ENCODE data around the gene BCL2L1. TPM values are rescaled to one million over a fixed set of nuclear protein-coding genes. Genes with fewer than 3 reads are reported as not detected.
"Not testable (repeated sequence)": the region's sequence is repeated elsewhere in the genome, so short reads cannot be mapped to it uniquely, and the experiment has no call there.

BCL2L1 gene
- total RNA-seq, 8 experiments from 2014 or later = 23.8 to 80.9 (median 37.7) TPM

GRCh38 chr20:31630187-31630790, 92.4 kb downstream of the BCL2L1 start:
- H3K27ac ChIP-seq = no peak overlapping the region
- H3K4me3 ChIP-seq = no peak overlapping the region
- WGBS, 10 experiments = 60 to 93% (median 80%) methylated on average over 1 to 2 of the region's 2 CpGs; no CpG with 5 or more reads in 5 of the 10 experiments
- ATAC-seq (replicated peaks in 6 of 8) = no peak
- in situ Hi-C loops (cut with MboI; ENCODE audit: low pct_unique_long_range_greater_than_20kb in 2 of 9, low sequenced_read_pairs in 9 of 9, unreplicated experiment in 9 of 9) = loop anchor here in 1 of 9 experiments (10.0 kb wide), 1 partner anchor 95 kb away; the partner anchor contains the start of gene BCL2L1
- H3K4me1 ChIP-seq (replicated peaks in 1 of 2) = no peaks in the 10 kb centered on the region

GRCh38 chr20:31628057-31628456, 94.6 kb downstream of the BCL2L1 start:
- H3K4me1 ChIP-seq (replicated peaks in 1 of 2); in situ Hi-C loops (cut with MboI; ENCODE audit: low pct_unique_long_range_greater_than_20kb in 2 of 9, low sequenced_read_pairs in 9 of 9, unreplicated experiment in 9 of 9); ATAC-seq (replicated peaks in 6 of 8); H3K27ac ChIP-seq; H3K4me3 ChIP-seq: not testable (repeated sequence)
- 67% methylated on average over 1 of the region's 2 CpGs; no CpG with 5 or more reads in 9 of the 10 experiments for WGBS, 10 experiments

GRCh38 chr20:31626534-31626933, 96.1 kb downstream of the BCL2L1 start:
- H3K4me3 ChIP-seq; H3K27ac ChIP-seq; in situ Hi-C loops (cut with MboI; ENCODE audit: low pct_unique_long_range_greater_than_20kb in 2 of 9, low sequenced_read_pairs in 9 of 9, unreplicated experiment in 9 of 9); ATAC-seq (replicated peaks in 6 of 8); H3K4me1 ChIP-seq (replicated peaks in 1 of 2): not testable (repeated sequence)
- 53 to 100% (median 85%) methylated on average over 2 to 8 of the region's 8 CpGs for WGBS, 10 experiments

GRCh38 chr20:31623123-31623505, 99.6 kb downstream of the BCL2L1 start:
- H3K4me1 ChIP-seq (replicated peaks in 1 of 2); in situ Hi-C loops (cut with MboI; ENCODE audit: low pct_unique_long_range_greater_than_20kb in 2 of 9, low sequenced_read_pairs in 9 of 9, unreplicated experiment in 9 of 9); ATAC-seq (replicated peaks in 6 of 8); H3K4me3 ChIP-seq; H3K27ac ChIP-seq: not testable (repeated sequence)
- WGBS, 10 experiments = 90 to 100% (median 95%) methylated on average over 1 to 6 of the region's 6 CpGs; no CpG with 5 or more reads in 6 of the 10 experiments

DNA sequence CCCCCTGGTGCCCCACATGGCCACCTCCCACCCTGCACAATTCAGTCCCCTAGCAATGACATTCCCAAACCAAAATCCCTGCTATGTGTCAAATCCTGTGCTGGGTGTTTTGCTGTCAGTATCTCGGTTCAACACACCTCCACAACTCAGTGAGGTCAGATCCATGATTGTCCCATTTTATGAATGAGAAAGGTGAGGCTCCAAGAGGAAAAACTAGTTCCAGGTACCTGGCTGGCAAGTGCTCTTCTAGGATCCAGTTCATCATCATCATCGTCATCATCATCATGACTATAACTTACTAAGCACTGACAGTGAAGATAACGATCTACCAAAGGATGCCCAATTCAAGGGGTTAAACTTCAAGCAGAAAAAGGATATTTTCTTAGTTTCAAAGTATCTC, 102.4 kb downstream of the BCL2L1 start:
- Histone ChIP-seq H3K27ac (no peak overlapping the region), H3K4me1 (replicated peaks in 1 of 2) (no peaks in the 10 kb centered on the region), H3K4me3 (no peak overlapping the region)
- WGBS, 10 experiments = 25 to 92% (median 75%) methylated on average over 1 to 3 of the region's 3 CpGs; no CpG with 5 or more reads in 5 of the 10 experiments
- in situ Hi-C loops (cut with MboI; ENCODE audit: low pct_unique_long_range_greater_than_20kb in 2 of 9, low sequenced_read_pairs in 9 of 9, unreplicated experiment in 9 of 9) = no loop called here
- no peak for ATAC-seq (replicated peaks in 6 of 8)

- no peaks in the 10 kb centered on the region for H3K4me1 ChIP-seq (replicated peaks in 1 of 2)
- in situ Hi-C loops (cut with MboI; ENCODE audit: low pct_unique_long_range_greater_than_20kb in 2 of 9, low sequenced_read_pairs in 9 of 9, unreplicated experiment in 9 of 9) = loop anchor here in 4 of 9 experiments (5.0 to 10.0 kb wide), 2 partner anchors 53 to 55 kb away; no protein-coding TSS in a partner anchor
- WGBS, 10 experiments = 67 to 100% (median 81%) methylated on average over 1 to 6 of the region's 6 CpGs; no CpG with 5 or more reads in 1 of the 10 experiments
- no peak for ATAC-seq (replicated peaks in 6 of 8)
- H3K27ac ChIP-seq = no peak overlapping the region
- H3K4me3 ChIP-seq = no peak overlapping the region
Measured at GRCh38 chr20:31617432-31618104, 105.1 kb downstream of the BCL2L1 start.

- H3K27ac ChIP-seq = no peak overlapping the region
- in situ Hi-C loops (cut with MboI; ENCODE audit: low pct_unique_long_range_greater_than_20kb in 2 of 9, low sequenced_read_pairs in 9 of 9, unreplicated experiment in 9 of 9) = loop anchor here in 4 of 9 experiments (5.0 to 10.0 kb wide), 2 partner anchors 51 to 53 kb away; no protein-coding TSS in a partner anchor
- no peak overlapping the region for H3K4me3 ChIP-seq
- ATAC-seq (replicated peaks in 6 of 8) = no peak
- WGBS, 10 experiments = 43 to 100% (median 85%) methylated on average over 1 to 7 of the region's 8 CpGs; no CpG with 5 or more reads in 1 of the 10 experiments
- H3K4me1 ChIP-seq (replicated peaks in 1 of 2) = no peaks in the 10 kb centered on the region
Measured at GRCh38 chr20:31615416-31615815, 107.3 kb downstream of the BCL2L1 start.

Other genes with a start within 250 kb of the BCL2L1 start
- not detected for gene DEFB124, start 247.7 kb downstream of the BCL2L1 start, total RNA-seq
- gene REM1, start 247.6 kb downstream of the BCL2L1 start, total RNA-seq = under 1 TPM in 5 of 8 experiments, not detected in 3; 0.09 to 0.33 (median 0.13) TPM
- 100 to 1,000 TPM in 3 of 8 experiments, 10 to 100 TPM in 5; 41.7 to 148 (median 90.5) TPM for gene HM13, start 208.4 kb downstream of the BCL2L1 start, total RNA-seq
- 10 to 100 TPM; 10.0 to 64.5 (median 19.6) TPM for gene ID1, start 117.6 kb downstream of the BCL2L1 start, total RNA-seq
- not detected for gene COX4I2, start 85.0 kb downstream of the BCL2L1 start, total RNA-seq
- gene TPX2, start 16.4 kb upstream of the BCL2L1 start, total RNA-seq = 10 to 100 TPM in 3 of 8 experiments, 1 to 10 TPM in 5; 1.1 to 75.3 (median 6.1) TPM
- gene MYLK2, start 96.5 kb upstream of the BCL2L1 start, total RNA-seq = 1 to 10 TPM in 1 of 8 experiments, under 1 TPM in 7; 0.16 to 1.1 (median 0.51) TPM
- gene FOXS1, start 122.7 kb upstream of the BCL2L1 start, total RNA-seq = 10 to 100 TPM in 1 of 8 experiments, 1 to 10 TPM in 2, under 1 TPM in 4, not detected in 1; 0.31 to 35.7 (median 0.64) TPM
- gene DUSP15, start 147.7 kb upstream of the BCL2L1 start, total RNA-seq = 10 to 100 TPM in 5 of 8 experiments, 1 to 10 TPM in 3; 1.8 to 30.0 (median 14.5) TPM
- gene TTLL9, start 147.8 kb upstream of the BCL2L1 start, total RNA-seq = 10 to 100 TPM in 1 of 8 experiments, 1 to 10 TPM in 6, under 1 TPM in 1; 0.76 to 12.0 (median 2.5) TPM
- 10 to 100 TPM; 16.4 to 46.5 (median 22.2) TPM for gene PDRG1, start 229.2 kb upstream of the BCL2L1 start, total RNA-seq
- gene XKR7, start 245.3 kb upstream of the BCL2L1 start, total RNA-seq = 10 to 100 TPM in 4 of 8 experiments, 1 to 10 TPM in 2, under 1 TPM in 2; 0.13 to 35.6 (median 9.1) TPM

Measured in motor neuron (in vitro differentiated cells).